Activated B cell treated with CpG ODN at 0.5 μM for 24 hours (primary cell): Measurements from ENCODE around the gene LRRC45. TPM values are rescaled to one million over a fixed set of nuclear protein-coding genes. Genes with fewer than 3 reads are reported as not detected.

Source experiments
- ATAC-seq: fragments of 200-7000 bp; cut with Tn5 transposase; one replicate; pipeline ENCODE4 v1.10.0; 2021; ENCODE audit warnings: low read depth, mild to moderate bottlenecking, moderate library complexity
- CTCF ChIA-PET: fragments of 350-600 bp; sonication (Branson Sonifier 250); formaldehyde crosslinking; loops from one replicate; lab custom pipeline; 2021; ENCODE audit warnings: antibody characterized with exemption; lab: Charles Lee
- POLR2A ChIA-PET: fragments of 350-600 bp; sonication (Branson Sonifier 250); formaldehyde crosslinking; loops from one replicate; lab custom pipeline; 2021; ENCODE audit warnings: antibody characterized with exemption; lab: Charles Lee
- DNase-seq: peaks from one replicate; pipeline ENCODE4 v3.0.0; 2022
- H3K27ac Mint-ChIP-seq: one replicate; pipeline ENCODE4 v1.8.0; 2020; ENCODE audit warnings: mixed read lengths
- H3K27me3 Mint-ChIP-seq: one replicate; pipeline ENCODE4 v1.8.0; 2021; ENCODE audit warnings: mixed read lengths
- H3K36me3 Mint-ChIP-seq: one replicate; pipeline ENCODE4 v1.8.0; 2021; ENCODE audit warnings: low read depth, mixed read lengths
- H3K4me1 Mint-ChIP-seq: one replicate; pipeline ENCODE4 v1.8.0; 2021; ENCODE audit warnings: mixed read lengths
- H3K4me3 Mint-ChIP-seq: one replicate; pipeline ENCODE4 v1.8.0; 2020; ENCODE audit warnings: mild to moderate bottlenecking, mixed read lengths
- H3K9me3 Mint-ChIP-seq: one replicate; pipeline ENCODE4 v1.8.0; 2020; ENCODE audit warnings: mixed read lengths
- CTCF ChIP-seq: fragments of 200-600 bp; IDR thresholded peaks from one replicate; pipeline ENCODE4 v1.8.0; 2022; ENCODE audit warnings: antibody characterized with exemption, mild to moderate bottlenecking
- intact Hi-C: fragments of 100-400 bp; cut with micrococcal nuclease; formaldehyde crosslinking; loops from one replicate; pipeline ENCODE4 v1.15.1; 2024
- total RNA-seq: library from RNA; stranded (reverse); gene quantifications from 2 replicates; pipeline ENCODE4 v1.2.3, GENCODE V29; 2022

The LRRC45 gene
- total RNA-seq, 1 donor from 2014 or later = 10.6 TPM

- Mint-ChIP-seq H3K27ac (no peak overlapping the region), H3K27me3 (no peaks in the 10 kb centered on the region), H3K4me1 (peaks cover 22% of the 10 kb centered on the region), H3K9me3 (no peaks in the 10 kb centered on the region), H3K36me3 (peaks cover 4% of the 10 kb centered on the region), H3K4me3 (no peak overlapping the region)
- no peak for ATAC-seq
- no peak for DNase-seq
- intact Hi-C loops = no loop called here
- ChIA-PET CTCF (interaction anchor here (1.0 to 5.9 kb wide), 4 partner anchors 10 to 183 kb away, joined by 3 to 59 read pairs (median 3); no protein-coding TSS in a partner anchor), POLR2A (interaction anchor here (0.8 to 1.2 kb wide), 2 partner anchors 22 to 41 kb away, joined by 3 read pairs; no protein-coding TSS in a partner anchor)
- no peak for TF ChIP-seq CTCF
Observed at GRCh38 chr17:82018989-82019689, 4.0 kb upstream of the LRRC45 start.

GRCh38 chr17:82019690-82020571, 3.2 kb upstream of the LRRC45 start:
- CTCF ChIA-PET = interaction anchor here (1.0 to 5.9 kb wide), 5 partner anchors 10 to 182 kb away, joined by 3 to 59 read pairs (median 3); partner anchors contain the start of gene NOTUM
- Mint-ChIP-seq H3K27me3 (no peaks in the 10 kb centered on the region), H3K4me1 (peaks cover 22% of the 10 kb centered on the region), H3K27ac (no peak overlapping the region), H3K4me3 (no peak overlapping the region), H3K9me3 (no peaks in the 10 kb centered on the region), H3K36me3 (peaks cover 4% of the 10 kb centered on the region)
- ATAC-seq (no peak), DNase-seq (peak; percentile 59)
- intact Hi-C loops = loop anchor here (5.0 kb wide), 2 partner anchors 148 to 477 kb away; partner anchors contain the start of gene ARHGDIA
- TF ChIP-seq CTCF = no peak
- POLR2A ChIA-PET = interaction anchor here (0.6 to 3.2 kb wide), 7 partner anchors 18 to 487 kb away, joined by 3 to 12 read pairs (median 3); partner anchors contain the start of genes DCXR and MCRIP1

GRCh38 chr17:82020572-82021106, 2.5 kb upstream of the LRRC45 start:
- intact Hi-C loops = loop anchor here (1.0 to 5.0 kb wide), 3 partner anchors 61 to 477 kb away; partner anchors contain the start of gene ARHGDIA
- Mint-ChIP-seq H3K9me3 (no peaks in the 10 kb centered on the region), H3K4me3 (no peak overlapping the region), H3K36me3 (peaks cover 4% of the 10 kb centered on the region), H3K27ac (no peak overlapping the region), H3K27me3 (no peaks in the 10 kb centered on the region), H3K4me1 (peaks cover 22% of the 10 kb centered on the region)
- POLR2A ChIA-PET = interaction anchor here (0.6 to 3.2 kb wide), 9 partner anchors 17 to 187 kb away, joined by 3 to 12 read pairs (median 4); partner anchors contain the start of genes ASPSCR1, DCXR, FASN and MCRIP1
- DNase-seq (no peak), ATAC-seq (no peak)
- no peak for TF ChIP-seq CTCF
- CTCF ChIA-PET = interaction anchor here (1.0 to 5.9 kb wide), 6 partner anchors 9 to 182 kb away, joined by 3 to 59 read pairs (median 3); partner anchors contain the start of genes DCXR and NOTUM

GRCh38 chr17:82021107-82021899, 1.8 kb upstream of the LRRC45 start:
- H3K9me3 Mint-ChIP-seq = no peaks in the 10 kb centered on the region
- no peak for ATAC-seq
- peak overlapping the region; percentile 35 for H3K27ac Mint-ChIP-seq
- TF ChIP-seq CTCF = no peak
- H3K27me3 Mint-ChIP-seq = no peaks in the 10 kb centered on the region
- intact Hi-C loops = loop anchor here (1.0 to 5.0 kb wide), 3 partner anchors 62 to 476 kb away; partner anchors contain the start of gene ARHGDIA
- ChIA-PET CTCF (interaction anchor here (1.0 to 5.9 kb wide), 4 partner anchors 14 to 62 kb away, joined by 3 to 59 read pairs (median 3); partner anchors contain the start of genes DCXR and NOTUM), POLR2A (interaction anchor here (0.7 to 3.2 kb wide), 8 partner anchors 16 to 188 kb away, joined by 3 to 43 read pairs (median 6); partner anchors contain the start of genes ASPSCR1, DCXR, FASN and MCRIP1)
- H3K4me1 Mint-ChIP-seq = peaks cover 22% of the 10 kb centered on the region
- H3K4me3 Mint-ChIP-seq = peak overlapping the region; percentile 85
- H3K36me3 Mint-ChIP-seq = peaks cover 4% of the 10 kb centered on the region
- no peak for DNase-seq
